ENCODE measurements around the gene GPRIN1. TPM values are rescaled to one million over a fixed set of nuclear protein-coding genes. Genes with fewer than 3 reads are reported as not detected.
A peak's percentile ranks its signal among the peaks of the same experiment; 100 is the strongest.

The GPRIN1 gene
- total RNA-seq, 4 donors from 2014 or later, result 0.57 to 4.6 (median 2.2) TPM

DNA sequence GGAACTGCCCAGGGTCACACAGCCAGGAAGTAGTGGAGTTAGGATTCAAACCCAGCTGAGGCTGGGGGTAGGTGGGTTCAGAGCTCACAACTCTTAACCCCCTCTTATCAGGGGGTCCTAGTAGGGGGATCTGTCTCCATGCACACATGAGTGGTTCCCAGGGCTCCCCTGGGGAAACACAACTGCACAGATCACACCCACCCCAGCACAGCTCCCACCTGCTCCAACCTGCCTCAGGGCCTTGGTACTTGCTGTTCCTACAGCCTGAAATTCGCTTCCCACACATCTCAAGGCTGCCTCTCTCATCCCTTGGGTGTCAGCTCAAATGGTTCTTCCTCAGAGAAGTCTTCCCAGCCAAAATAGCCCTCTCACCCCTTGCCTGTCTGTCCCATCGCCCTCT is 15.6 kb upstream of the GPRIN1 start:
- no peak overlapping the region for H3K27ac ChIP-seq
- no peak for DNase-seq
- 67 to 68% methylated on average over 2 of the region's 2 CpGs for WGBS, 2 donors
- no peaks in the 10 kb centered on the region for H3K36me3 ChIP-seq
- peaks cover 0 to 98% (median 25%) of the 10 kb centered on the region in 4 donors for H3K27me3 ChIP-seq
- TF ChIP-seq, protein P1, sequence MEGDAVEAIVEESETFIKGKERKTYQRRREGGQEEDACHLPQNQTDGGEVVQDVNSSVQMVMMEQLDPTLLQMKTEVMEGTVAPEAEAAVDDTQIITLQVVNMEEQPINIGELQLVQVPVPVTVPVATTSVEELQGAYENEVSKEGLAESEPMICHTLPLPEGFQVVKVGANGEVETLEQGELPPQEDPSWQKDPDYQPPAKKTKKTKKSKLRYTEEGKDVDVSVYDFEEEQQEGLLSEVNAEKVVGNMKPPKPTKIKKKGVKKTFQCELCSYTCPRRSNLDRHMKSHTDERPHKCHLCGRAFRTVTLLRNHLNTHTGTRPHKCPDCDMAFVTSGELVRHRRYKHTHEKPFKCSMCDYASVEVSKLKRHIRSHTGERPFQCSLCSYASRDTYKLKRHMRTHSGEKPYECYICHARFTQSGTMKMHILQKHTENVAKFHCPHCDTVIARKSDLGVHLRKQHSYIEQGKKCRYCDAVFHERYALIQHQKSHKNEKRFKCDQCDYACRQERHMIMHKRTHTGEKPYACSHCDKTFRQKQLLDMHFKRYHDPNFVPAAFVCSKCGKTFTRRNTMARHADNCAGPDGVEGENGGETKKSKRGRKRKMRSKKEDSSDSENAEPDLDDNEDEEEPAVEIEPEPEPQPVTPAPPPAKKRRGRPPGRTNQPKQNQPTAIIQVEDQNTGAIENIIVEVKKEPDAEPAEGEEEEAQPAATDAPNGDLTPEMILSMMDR (IDR thresholded peaks at IDR 0.05), result no peak
- no peak for TF ChIP-seq POLR2A (IDR thresholded peaks at IDR 0.05)
- H3K9me3 ChIP-seq, result no peaks in the 10 kb centered on the region
- H3K4me3 ChIP-seq, result no peak overlapping the region
- H3K4me1 ChIP-seq, result peaks cover 8 to 41% (median 13%) of the 10 kb centered on the region in 3 donors
- intact Hi-C loops (cut with DNase I), result no loop called here

DNA sequence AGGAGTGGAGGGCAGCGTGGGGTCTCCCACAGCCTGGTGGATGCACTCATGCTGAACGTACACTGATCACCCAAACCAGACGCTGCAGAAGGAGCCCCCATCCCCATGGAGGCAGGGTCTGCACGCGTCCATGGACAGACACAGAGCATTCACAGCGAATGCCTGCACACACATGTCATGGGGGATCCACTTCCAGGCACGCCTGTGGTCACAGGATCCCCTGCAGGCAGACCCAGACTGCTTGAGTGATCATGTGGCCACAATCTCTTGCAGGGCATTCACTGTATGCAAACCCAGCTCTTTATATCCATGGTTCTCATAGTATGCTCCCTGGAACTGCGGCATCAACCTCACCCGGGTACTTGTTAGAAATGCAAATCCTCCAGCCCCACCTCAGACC is 15.0 kb upstream of the GPRIN1 start:
- 60 to 74% methylated on average over 8 to 9 of the region's 9 CpGs for WGBS, 2 donors
- Histone ChIP-seq H3K4me3 (no peak overlapping the region), H3K36me3 (no peaks in the 10 kb centered on the region), H3K9me3 (no peaks in the 10 kb centered on the region), H3K27me3 (peaks cover 2 to 98% (median 31%) of the 10 kb centered on the region in 4 donors), H3K27ac (no peak overlapping the region), H3K4me1 (peaks cover 7 to 41% (median 11%) of the 10 kb centered on the region in 3 donors)
- intact Hi-C loops (cut with DNase I), result no loop called here
- TF ChIP-seq POLR2A (IDR thresholded peaks at IDR 0.05), result no peak
- TF ChIP-seq, protein P1 (IDR thresholded peaks at IDR 0.05), result no peak
- DNase-seq, result no peak

DNA sequence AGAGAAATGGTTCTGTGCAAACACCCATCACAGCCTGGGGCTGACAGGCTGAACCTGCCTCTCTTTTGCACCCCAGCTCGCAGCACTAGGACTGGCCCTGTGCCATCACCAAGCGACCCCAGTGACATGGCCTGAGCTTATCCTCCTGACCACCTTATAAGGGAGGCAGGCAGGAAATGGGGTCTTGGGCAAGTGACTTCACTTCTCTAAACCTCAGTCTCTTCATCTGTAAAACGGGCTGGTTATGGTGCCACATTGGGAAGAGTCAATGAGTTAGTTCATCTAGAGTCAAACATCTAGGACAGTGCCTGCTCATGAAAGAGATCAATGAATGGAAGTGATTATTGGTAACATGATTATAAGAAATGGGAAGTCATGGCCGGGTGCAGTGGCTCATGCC is 14.2 kb upstream of the GPRIN1 start:
- H3K36me3 ChIP-seq, result no peaks in the 10 kb centered on the region
- WGBS, 2 donors, result 70% methylated on average over 1 of the region's 4 CpGs; no CpG with 5 or more reads in 1 of the 2 donors
- H3K27me3 ChIP-seq, result peaks cover 10 to 98% (median 31%) of the 10 kb centered on the region in 4 donors
- intact Hi-C loops (cut with DNase I), result no loop called here
- TF ChIP-seq, protein P1 (IDR thresholded peaks at IDR 0.05), result no peak
- TF ChIP-seq POLR2A (IDR thresholded peaks at IDR 0.05), result no peak
- H3K9me3 ChIP-seq, result no peaks in the 10 kb centered on the region
- no peak overlapping the region for H3K27ac ChIP-seq
- no peak for DNase-seq
- H3K4me1 ChIP-seq, result peaks cover 7 to 41% (median 14%) of the 10 kb centered on the region in 3 donors
- H3K4me3 ChIP-seq, result no peak overlapping the region

DNA sequence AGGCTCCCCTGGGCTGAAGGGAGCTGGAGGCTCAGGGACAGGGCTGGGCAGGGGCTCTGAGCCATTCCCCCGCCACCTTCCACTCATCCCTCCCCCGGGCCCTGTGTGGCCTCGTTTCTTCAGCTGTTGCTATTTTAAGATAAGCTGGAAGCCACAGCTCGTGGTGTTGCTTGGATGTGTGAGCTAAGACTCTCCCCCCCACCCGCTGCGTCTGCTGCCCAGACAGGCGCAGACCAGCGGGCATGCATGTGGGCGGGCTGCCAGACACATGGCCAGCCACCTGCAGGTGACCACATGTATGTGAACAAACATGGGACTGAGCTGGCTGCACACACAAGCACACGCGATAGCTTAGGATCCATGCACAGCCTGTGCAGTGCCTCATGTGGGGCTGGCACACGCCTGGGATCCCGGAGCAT is 11.7 kb upstream of the GPRIN1 start:
- DNase-seq, result no peak
- peaks cover 7 to 35% (median 14%) of the 10 kb centered on the region in 3 donors for H3K4me1 ChIP-seq
- no peak overlapping the region for H3K27ac ChIP-seq
- intact Hi-C loops (cut with DNase I), result no loop called here
- H3K36me3 ChIP-seq, result no peaks in the 10 kb centered on the region
- 52% methylated on average over 6 of the region's 13 CpGs; no CpG with 5 or more reads in 1 of the 2 donors for WGBS, 2 donors
- H3K27me3 ChIP-seq, result peaks cover 11 to 98% (median 25%) of the 10 kb centered on the region in 4 donors
- TF ChIP-seq POLR2A (IDR thresholded peaks at IDR 0.05), result no peak
- TF ChIP-seq, protein P1 (IDR thresholded peaks at IDR 0.05), result no peak
- no peaks in the 10 kb centered on the region for H3K9me3 ChIP-seq
- no peak overlapping the region for H3K4me3 ChIP-seq

DNA sequence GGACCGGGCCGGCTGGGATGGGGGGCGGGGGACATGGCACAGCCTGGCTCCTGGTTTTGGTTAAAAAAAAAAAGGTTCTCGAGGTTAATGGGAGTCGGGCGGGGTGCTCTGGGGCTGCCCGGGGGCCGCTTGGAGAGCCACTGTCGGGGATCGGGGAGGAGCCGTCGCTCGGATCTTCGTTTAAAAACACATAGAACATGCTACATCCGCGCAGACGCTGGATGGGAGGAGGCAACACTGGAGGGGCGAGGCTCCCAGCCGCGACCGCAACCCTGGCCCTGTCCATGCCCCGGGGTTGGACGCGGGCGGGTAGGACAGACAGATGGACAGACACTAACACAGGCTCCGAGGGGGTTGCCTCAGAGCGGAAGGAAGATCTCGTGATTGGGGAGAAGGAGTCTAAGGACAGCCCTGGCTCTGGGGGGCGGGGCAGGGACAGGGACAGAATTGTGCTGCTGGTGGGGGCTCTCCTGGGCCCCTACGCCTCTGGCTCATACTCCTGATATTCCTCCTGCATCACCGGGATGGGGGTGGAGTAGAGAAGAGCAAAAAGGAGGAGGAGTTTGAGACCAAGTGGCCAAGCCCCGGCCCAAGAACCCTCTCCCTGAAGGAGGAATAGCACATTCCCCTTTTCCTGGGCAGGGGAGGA is 10.5 kb upstream of the GPRIN1 start:
- H3K4me1 ChIP-seq, result peaks cover 7 to 27% (median 14%) of the 10 kb centered on the region in 3 donors
- no peaks in the 10 kb centered on the region for H3K9me3 ChIP-seq
- H3K4me3 ChIP-seq, result peak overlapping the region in 1 of 4 donors; percentile 34
- no peak for DNase-seq
- no peaks in the 10 kb centered on the region for H3K36me3 ChIP-seq
- no peak overlapping the region for H3K27ac ChIP-seq
- 9% methylated on average over 13 to 22 of the region's 32 CpGs for WGBS, 2 donors
- intact Hi-C loops (cut with DNase I), result no loop called here
- TF ChIP-seq POLR2A (IDR thresholded peaks at IDR 0.05), result no peak
- TF ChIP-seq, protein P1 (IDR thresholded peaks at IDR 0.05), result no peak
- H3K27me3 ChIP-seq, result peaks cover 11 to 98% (median 25%) of the 10 kb centered on the region in 4 donors
